PC-9 (cell line): ENCODE data around the gene ZIC5.

Source experiments
- EZH2 ChIP-seq: fragments of 200-600 bp; sonication (generic); IDR thresholded peaks from 2 replicates; pipeline ENCODE4 v1.8.0; 2017; ENCODE audit warnings: antibody characterized with exemption, low read depth
- TF ChIP-seq, protein P1 (sequence below): fragments of 200-600 bp; sonication (generic); conservative IDR thresholded peaks from 2 replicates; pipeline ENCODE4 v1.6.1; 2017; ENCODE audit warnings: mixed run types, antibody characterized with exemption, mild to moderate bottlenecking, moderate library complexity

DNA sequence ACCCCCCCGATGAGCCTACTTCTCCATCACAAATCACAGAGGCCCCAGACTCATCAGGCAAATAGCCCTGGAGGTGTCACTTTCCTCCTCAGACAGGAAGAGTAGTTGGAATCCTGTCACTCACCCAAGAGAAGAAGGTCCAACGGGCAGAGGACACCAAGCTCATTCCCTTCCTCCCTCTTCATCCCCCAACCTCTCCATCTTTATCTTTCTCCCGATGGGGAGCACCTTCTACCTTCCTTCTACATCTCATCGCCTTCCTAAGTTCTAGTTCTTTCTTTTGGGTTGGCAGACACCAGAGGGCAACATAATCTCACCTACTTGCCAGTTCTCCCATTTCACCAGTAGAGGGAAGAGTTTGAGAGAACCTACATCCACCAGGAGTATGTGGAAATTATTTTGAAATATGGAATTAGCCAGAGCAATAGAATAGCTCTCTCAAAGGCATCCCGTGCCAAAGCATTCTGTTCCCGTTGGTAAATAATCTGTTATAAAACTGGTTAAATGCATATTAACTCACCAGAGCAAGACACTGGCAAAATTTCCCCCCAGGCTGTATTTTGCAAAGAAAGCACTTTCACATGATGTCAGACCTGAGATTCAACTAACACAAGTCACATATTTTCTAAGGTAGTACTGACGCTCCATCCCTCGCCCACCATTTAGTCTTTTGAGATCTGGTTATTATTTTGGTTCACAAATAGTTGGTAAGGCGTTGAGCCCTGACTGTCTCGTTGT, 55.0 kb downstream of the ZIC5 start:
- TF ChIP-seq, protein P1, sequence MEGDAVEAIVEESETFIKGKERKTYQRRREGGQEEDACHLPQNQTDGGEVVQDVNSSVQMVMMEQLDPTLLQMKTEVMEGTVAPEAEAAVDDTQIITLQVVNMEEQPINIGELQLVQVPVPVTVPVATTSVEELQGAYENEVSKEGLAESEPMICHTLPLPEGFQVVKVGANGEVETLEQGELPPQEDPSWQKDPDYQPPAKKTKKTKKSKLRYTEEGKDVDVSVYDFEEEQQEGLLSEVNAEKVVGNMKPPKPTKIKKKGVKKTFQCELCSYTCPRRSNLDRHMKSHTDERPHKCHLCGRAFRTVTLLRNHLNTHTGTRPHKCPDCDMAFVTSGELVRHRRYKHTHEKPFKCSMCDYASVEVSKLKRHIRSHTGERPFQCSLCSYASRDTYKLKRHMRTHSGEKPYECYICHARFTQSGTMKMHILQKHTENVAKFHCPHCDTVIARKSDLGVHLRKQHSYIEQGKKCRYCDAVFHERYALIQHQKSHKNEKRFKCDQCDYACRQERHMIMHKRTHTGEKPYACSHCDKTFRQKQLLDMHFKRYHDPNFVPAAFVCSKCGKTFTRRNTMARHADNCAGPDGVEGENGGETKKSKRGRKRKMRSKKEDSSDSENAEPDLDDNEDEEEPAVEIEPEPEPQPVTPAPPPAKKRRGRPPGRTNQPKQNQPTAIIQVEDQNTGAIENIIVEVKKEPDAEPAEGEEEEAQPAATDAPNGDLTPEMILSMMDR = peak; percentile 95
- no peak for TF ChIP-seq EZH2
